A673 (cell line): ENCODE measurements around the gene VPS41. TPM values are rescaled to one million over a fixed set of nuclear protein-coding genes. Genes with fewer than 3 reads are reported as not detected.

ENCODE experiments used
- BruUV-seq: library from RNA; stranded (reverse); fragments of 400-500 nt; replicated peaks from 2 replicates; lab custom pipeline; 2021; lab: Mats Ljungman, UMichigan
- CTCF ChIA-PET: fragments of 300-600 bp; sonication (Branson Sonifier 250); formaldehyde crosslinking; loops from one replicate; lab custom pipeline; 2022; ENCODE audit warnings: antibody characterized with exemption; lab: Charles Lee
- POLR2A ChIA-PET: fragments of 300-600 bp; sonication (Branson Sonifier 250); formaldehyde crosslinking; loops from one replicate; lab custom pipeline; 2022; ENCODE audit warnings: antibody characterized with exemption; ENCODE audit not compliant: low non-redundant PET; lab: Charles Lee
- DNase-seq: peaks from one replicate; pipeline ENCODE4 v3.0.0-alpha.2; 2015; ENCODE audit warnings: low spot score
- H3K27ac ChIP-seq: fragments of 200-600 bp; sonication (generic); 2 replicates; pipeline ENCODE4 v1.5.1; 2016; ENCODE audit warnings: mixed run types, low read depth, mild to moderate bottlenecking, mixed read lengths, antibody characterized with exemption, low read length; ENCODE audit not compliant: poor library complexity, severe bottlenecking
- H3K27me3 ChIP-seq: fragments of 200-600 bp; sonication (generic); replicated peaks from 2 replicates; pipeline ENCODE4 v1.6.1; 2017; ENCODE audit warnings: mixed run types, low read depth, mild to moderate bottlenecking, mixed read lengths, antibody characterized with exemption, low read length; ENCODE audit not compliant: insufficient read depth, poor library complexity
- H3K36me3 ChIP-seq: fragments of 200-600 bp; sonication (generic); 2 replicates; pipeline ENCODE4 v1.6.1; 2016; ENCODE audit warnings: mixed run types, mild to moderate bottlenecking, mixed read lengths, antibody characterized with exemption, low read length; ENCODE audit not compliant: insufficient read depth, poor library complexity, severe bottlenecking
- H3K4me1 ChIP-seq: fragments of 200-600 bp; sonication (generic); 2 replicates; pipeline ENCODE4 v1.6.1; 2017; ENCODE audit warnings: mixed run types, mild to moderate bottlenecking, mixed read lengths, antibody characterized with exemption, low read length; ENCODE audit not compliant: insufficient read depth, poor library complexity, severe bottlenecking
- H3K4me3 ChIP-seq: fragments of 200-600 bp; sonication (generic); 2 replicates; pipeline ENCODE4 v1.5.1; 2016; ENCODE audit warnings: low read depth, mixed run types, mild to moderate bottlenecking, mixed read lengths, low read length; ENCODE audit not compliant: poor library complexity, severe bottlenecking
- H3K9me3 ChIP-seq: fragments of 200-600 bp; sonication (generic); 2 replicates; pipeline ENCODE4 v1.6.1; 2016; ENCODE audit warnings: mixed run types, low read depth, mild to moderate bottlenecking, mixed read lengths, antibody characterized with exemption, low read length; ENCODE audit not compliant: poor library complexity, severe bottlenecking
- EZH2 ChIP-seq: fragments of 200-600 bp; sonication (generic); IDR thresholded peaks from 2 replicates; pipeline ENCODE4 v1.6.1; 2017; ENCODE audit warnings: borderline replicate concordance, low read depth, mild to moderate bottlenecking, mixed read lengths, antibody characterized with exemption, low read length; ENCODE audit not compliant: poor library complexity, severe bottlenecking
- intact Hi-C: fragments of 100-400 bp; cut with micrococcal nuclease; formaldehyde crosslinking; loops from one replicate; pipeline ENCODE4 v1.10.0; 2022; ENCODE audit not compliant: unreplicated experiment
- total RNA-seq: library from RNA; stranded (reverse); gene quantifications from 2 replicates; pipeline ENCODE4 v1.2.3, GENCODE V29; 2021
- TF ChIP-seq, protein P1 (sequence below): fragments of 300-800, 200-600 bp; sonication (generic); conservative IDR thresholded peaks from 2 replicates; pipeline ENCODE4 v1.5.1; 2017; ENCODE audit warnings: low read depth, mild to moderate bottlenecking, antibody characterized with exemption, low read length, moderate library complexity, mixed read lengths

The VPS41 gene
- total RNA-seq, 1 experiment from 2014 or later, result 45.8 TPM

DNA sequence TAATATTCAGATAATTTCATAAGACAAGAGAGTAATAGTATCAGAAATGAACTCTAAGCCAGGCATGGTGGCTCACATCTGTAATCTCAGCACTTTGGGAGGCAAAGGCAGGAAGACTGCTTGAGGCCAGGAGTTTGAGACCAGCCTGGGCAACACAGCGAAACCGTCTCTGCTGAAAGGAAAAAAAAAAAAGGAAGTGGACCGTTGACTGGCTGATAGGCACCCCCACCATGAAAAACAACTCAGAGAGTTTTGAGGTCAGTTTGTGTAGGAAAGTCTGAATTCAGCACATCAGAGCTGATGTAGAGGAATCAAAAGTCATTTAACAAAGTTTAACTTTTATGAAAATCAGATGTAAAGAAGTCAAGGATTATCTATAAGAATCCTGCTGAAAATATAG, 214.7 kb downstream of the VPS41 start:
- Histone ChIP-seq H3K27ac (no peak overlapping the region), H3K4me1 (no peaks in the 10 kb centered on the region), H3K27me3 (no peaks in the 10 kb centered on the region), H3K4me3 (no peak overlapping the region), H3K36me3 (no peaks in the 10 kb centered on the region), H3K9me3 (no peaks in the 10 kb centered on the region)
- CTCF ChIA-PET, result no interaction called here
- no peak for DNase-seq
- intact Hi-C loops, result no loop called here
- TF ChIP-seq EZH2, result no peak
- TF ChIP-seq, protein P1, sequence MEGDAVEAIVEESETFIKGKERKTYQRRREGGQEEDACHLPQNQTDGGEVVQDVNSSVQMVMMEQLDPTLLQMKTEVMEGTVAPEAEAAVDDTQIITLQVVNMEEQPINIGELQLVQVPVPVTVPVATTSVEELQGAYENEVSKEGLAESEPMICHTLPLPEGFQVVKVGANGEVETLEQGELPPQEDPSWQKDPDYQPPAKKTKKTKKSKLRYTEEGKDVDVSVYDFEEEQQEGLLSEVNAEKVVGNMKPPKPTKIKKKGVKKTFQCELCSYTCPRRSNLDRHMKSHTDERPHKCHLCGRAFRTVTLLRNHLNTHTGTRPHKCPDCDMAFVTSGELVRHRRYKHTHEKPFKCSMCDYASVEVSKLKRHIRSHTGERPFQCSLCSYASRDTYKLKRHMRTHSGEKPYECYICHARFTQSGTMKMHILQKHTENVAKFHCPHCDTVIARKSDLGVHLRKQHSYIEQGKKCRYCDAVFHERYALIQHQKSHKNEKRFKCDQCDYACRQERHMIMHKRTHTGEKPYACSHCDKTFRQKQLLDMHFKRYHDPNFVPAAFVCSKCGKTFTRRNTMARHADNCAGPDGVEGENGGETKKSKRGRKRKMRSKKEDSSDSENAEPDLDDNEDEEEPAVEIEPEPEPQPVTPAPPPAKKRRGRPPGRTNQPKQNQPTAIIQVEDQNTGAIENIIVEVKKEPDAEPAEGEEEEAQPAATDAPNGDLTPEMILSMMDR, result no peak
- no TSS peak for BruUV-seq
- POLR2A ChIA-PET, result interaction anchor here (0.7 kb wide), 1 partner anchor 44 kb away, joined by 4 read pairs; no protein-coding TSS in a partner anchor

DNA sequence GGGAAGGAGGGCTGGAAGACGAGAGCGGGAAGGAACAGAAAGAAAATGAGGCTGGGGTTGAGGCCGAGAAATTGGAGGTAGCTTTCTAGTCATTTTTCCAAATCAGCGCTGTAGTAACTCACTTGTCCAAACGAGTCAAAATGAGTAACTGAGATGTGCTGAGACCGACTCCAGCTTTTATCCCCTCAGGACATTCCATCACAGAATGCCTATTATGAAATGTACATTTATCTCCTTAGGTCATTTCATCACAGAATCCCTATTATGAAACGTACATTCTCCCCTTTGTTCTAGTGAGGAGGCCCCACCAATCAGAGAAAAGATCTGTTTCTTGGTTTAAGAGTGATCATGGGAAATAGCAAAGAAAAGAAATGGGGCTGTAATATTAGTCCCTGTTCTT, 222.1 kb downstream of the VPS41 start:
- DNase-seq, result no peak
- no TSS peak for BruUV-seq
- no peaks in the 10 kb centered on the region for H3K4me1 ChIP-seq
- no peaks in the 10 kb centered on the region for H3K36me3 ChIP-seq
- intact Hi-C loops, result no loop called here
- TF ChIP-seq EZH2, result no peak
- TF ChIP-seq, protein P1, result no peak
- CTCF ChIA-PET, result no interaction called here
- H3K4me3 ChIP-seq, result no peak overlapping the region
- H3K27ac ChIP-seq, result no peak overlapping the region
- POLR2A ChIA-PET, result no interaction called here
- H3K9me3 ChIP-seq, result no peaks in the 10 kb centered on the region
- H3K27me3 ChIP-seq, result no peaks in the 10 kb centered on the region

DNA sequence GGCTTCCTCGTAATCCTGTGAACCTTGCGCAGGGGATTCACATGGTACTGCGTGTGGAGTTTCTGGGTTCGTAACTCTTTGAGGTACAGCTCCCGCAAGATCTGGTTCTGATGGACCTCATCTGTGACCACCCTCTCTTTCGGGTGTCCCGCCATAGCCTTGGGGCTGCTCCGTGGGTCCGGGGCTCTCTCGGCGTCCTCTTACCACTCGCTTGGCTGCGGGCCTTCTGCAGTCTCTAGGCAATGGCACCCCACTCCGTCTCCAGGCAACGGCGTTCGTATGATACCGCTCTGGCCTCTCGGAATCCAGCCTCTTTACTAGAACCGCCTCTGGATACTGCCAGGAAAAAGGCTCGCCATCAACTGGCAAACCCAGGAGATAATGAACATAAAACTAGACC, 223.1 kb downstream of the VPS41 start:
- Histone ChIP-seq H3K4me1 (no peaks in the 10 kb centered on the region), H3K9me3 (no peaks in the 10 kb centered on the region), H3K4me3 (no peak overlapping the region), H3K36me3 (no peaks in the 10 kb centered on the region), H3K27ac (no peak overlapping the region), H3K27me3 (no peaks in the 10 kb centered on the region)
- DNase-seq, result no peak
- TF ChIP-seq EZH2, result no peak
- TF ChIP-seq, protein P1, result no peak
- BruUV-seq, result no TSS peak
- ChIA-PET POLR2A (no interaction called here), CTCF (no interaction called here)
- intact Hi-C loops, result no loop called here
